ENCODE measurements around the gene SCFD2.

The SCFD2 gene

GRCh38 chr4:52870225-52870624 lies 495.6 kb downstream of the SCFD2 start:
- in situ Hi-C loops (cut with HindIII; ENCODE audit: low pct_ligation_motif_present, low sequenced_read_pairs): no loop called here
- Histone ChIP-seq H3K36me3 (replicated peaks) (no peaks in the 10 kb centered on the region), H3K27ac (no peak overlapping the region), H3K27me3 (replicated peaks) (no peaks in the 10 kb centered on the region), H3K4me3 (ENCODE audit: low read depth, low read length) (no peak overlapping the region)
- DNase-seq: no peak
- TF ChIP-seq CTCF (IDR thresholded peaks at IDR 0.05; ENCODE audit: low read depth, low read length, missing control alignments): no peak

- no peak overlapping the region for H3K4me3 ChIP-seq (ENCODE audit: low read depth, low read length)
- in situ Hi-C loops (cut with HindIII; ENCODE audit: low pct_ligation_motif_present, low sequenced_read_pairs): no loop called here
- no peaks in the 10 kb centered on the region for H3K27me3 ChIP-seq (replicated peaks)
- no peaks in the 10 kb centered on the region for H3K36me3 ChIP-seq (replicated peaks)
- TF ChIP-seq CTCF (IDR thresholded peaks at IDR 0.05; ENCODE audit: low read depth, low read length, missing control alignments): no peak
- DNase-seq: no peak
- no peak overlapping the region for H3K27ac ChIP-seq
These were observed 496.2 kb downstream of the SCFD2 start for GRCh38 chr4:52869656-52870055.

- DNase-seq: no peak
- TF ChIP-seq CTCF (IDR thresholded peaks at IDR 0.05; ENCODE audit: low read depth, low read length, missing control alignments): no peak
- H3K4me3 ChIP-seq (ENCODE audit: low read depth, low read length): no peak overlapping the region
- in situ Hi-C loops (cut with HindIII; ENCODE audit: low pct_ligation_motif_present, low sequenced_read_pairs): no loop called here
- H3K27me3 ChIP-seq (replicated peaks): no peaks in the 10 kb centered on the region
- H3K36me3 ChIP-seq (replicated peaks): no peaks in the 10 kb centered on the region
- no peak overlapping the region for H3K27ac ChIP-seq
These were observed 496.7 kb downstream of the SCFD2 start for GRCh38 chr4:52869196-52869595.

- DNase-seq: no peak
- Histone ChIP-seq H3K4me3 (ENCODE audit: low read depth, low read length) (no peak overlapping the region), H3K36me3 (replicated peaks) (no peaks in the 10 kb centered on the region), H3K27ac (no peak overlapping the region), H3K27me3 (replicated peaks) (no peaks in the 10 kb centered on the region)
- in situ Hi-C loops (cut with HindIII; ENCODE audit: low pct_ligation_motif_present, low sequenced_read_pairs): no loop called here
- TF ChIP-seq CTCF (IDR thresholded peaks at IDR 0.05; ENCODE audit: low read depth, low read length, missing control alignments): no peak
These were observed 497.7 kb downstream of the SCFD2 start for GRCh38 chr4:52868133-52868532.

DNA sequence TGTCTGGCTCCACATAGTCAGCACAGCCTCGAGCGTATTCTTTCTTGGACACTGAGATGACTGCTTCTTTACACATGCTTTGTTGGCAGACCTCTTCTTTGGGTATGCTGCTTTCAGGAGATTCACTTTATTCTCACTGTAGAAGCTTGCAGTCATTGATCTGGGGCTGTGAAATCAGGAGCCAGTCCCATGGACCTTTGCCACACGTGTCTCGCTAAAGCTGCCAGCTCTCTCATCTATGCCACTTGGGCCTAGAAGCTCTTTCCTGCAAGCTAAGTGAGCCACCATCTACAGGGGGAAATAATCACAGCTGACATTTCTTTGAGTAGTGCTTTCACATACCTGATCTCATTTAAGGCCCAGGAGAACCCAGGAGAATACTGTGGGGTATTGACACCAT lies 498.7 kb downstream of the SCFD2 start:
- H3K4me3 ChIP-seq (ENCODE audit: low read depth, low read length): no peak overlapping the region
- H3K27ac ChIP-seq: no peak overlapping the region
- no peak for DNase-seq
- in situ Hi-C loops (cut with HindIII; ENCODE audit: low pct_ligation_motif_present, low sequenced_read_pairs): no loop called here
- TF ChIP-seq CTCF (IDR thresholded peaks at IDR 0.05; ENCODE audit: low read depth, low read length, missing control alignments): no peak
- H3K27me3 ChIP-seq (replicated peaks): peaks cover 5% of the 10 kb centered on the region
- no peaks in the 10 kb centered on the region for H3K36me3 ChIP-seq (replicated peaks)

GRCh38 chr4:52866734-52867133 lies 499.1 kb downstream of the SCFD2 start:
- no peak for TF ChIP-seq CTCF (IDR thresholded peaks at IDR 0.05; ENCODE audit: low read depth, low read length, missing control alignments)
- DNase-seq: no peak
- Histone ChIP-seq H3K27me3 (replicated peaks) (peaks cover 5% of the 10 kb centered on the region), H3K36me3 (replicated peaks) (no peaks in the 10 kb centered on the region), H3K4me3 (ENCODE audit: low read depth, low read length) (no peak overlapping the region), H3K27ac (no peak overlapping the region)
- in situ Hi-C loops (cut with HindIII; ENCODE audit: low pct_ligation_motif_present, low sequenced_read_pairs): no loop called here
